ENCODE measurements around the gene ENPP6. TPM values are rescaled to one million over a fixed set of nuclear protein-coding genes. Genes with fewer than 3 reads are reported as not detected.

ENPP6 gene
- total RNA-seq: 1 to 10 TPM in 1 of 2 donors, under 1 TPM in 1; 0.82 to 2.2 TPM

DNA sequence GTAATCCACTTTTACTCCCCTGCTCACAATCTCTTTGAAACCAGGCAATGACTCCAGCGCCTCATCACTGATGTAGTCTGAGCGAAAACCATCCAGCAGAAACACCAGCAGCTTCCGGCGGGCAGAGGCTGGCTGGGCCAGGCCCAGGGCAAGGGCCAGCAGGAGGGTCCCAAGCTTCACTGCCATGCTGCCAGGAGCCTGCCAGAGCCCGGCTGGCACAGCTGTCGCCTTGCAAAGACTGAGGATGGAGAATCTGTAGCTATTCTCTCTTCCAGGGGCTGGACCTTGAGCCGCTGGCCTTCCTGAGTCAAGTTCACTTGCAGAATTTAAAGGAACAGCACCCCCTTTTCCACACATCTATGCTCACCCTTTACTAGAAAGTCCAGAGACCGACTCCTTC lies at the start of gene ENPP6:
Gene ENPP6, minus strand, starts transcription at position 240 of the 400 bp plus-strand sequence. Its CDS starts 54 bp downstream, at position 186.
- peaks cover 12% of the 10 kb centered on the region for H3K27me3 Mint-ChIP-seq
- no peak for ATAC-seq (replicated peaks)
- no peaks in the 10 kb centered on the region for H3K36me3 Mint-ChIP-seq (ENCODE audit: low read depth)
- H3K4me3 Mint-ChIP-seq: no peak within 1 kb of the TSS
- H3K27ac Mint-ChIP-seq: no peak within 1 kb of the TSS
- H3K9me3 Mint-ChIP-seq: no peaks in the 10 kb centered on the region
- peaks cover 4% of the 10 kb centered on the region for H3K4me1 Mint-ChIP-seq

DNA sequence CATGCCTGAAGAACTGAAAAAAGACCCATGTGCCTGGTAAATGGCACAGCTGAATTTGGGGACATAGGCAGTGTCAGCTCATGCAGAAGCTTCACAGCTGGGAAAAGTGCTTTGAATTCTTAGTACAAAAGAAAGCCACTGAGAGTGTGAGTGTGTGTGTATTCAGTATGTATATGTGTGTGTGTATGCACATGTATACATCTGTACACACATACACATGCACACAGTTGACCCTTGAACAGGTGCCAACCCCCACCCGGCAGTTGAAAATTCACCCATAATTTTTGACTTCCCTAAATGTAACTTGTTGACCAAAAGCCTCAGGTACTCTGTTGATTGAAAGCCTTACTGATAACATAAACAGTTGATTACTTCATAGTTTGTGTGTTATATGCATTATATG lies 49.5 kb upstream of the ENPP6 start:
- no peaks in the 10 kb centered on the region for H3K36me3 Mint-ChIP-seq (ENCODE audit: low read depth)
- no peaks in the 10 kb centered on the region for H3K27me3 Mint-ChIP-seq
- peak overlapping the region; percentile 92 for H3K27ac Mint-ChIP-seq
- no peak for ATAC-seq (replicated peaks)
- peak overlapping the region; percentile 83 for H3K4me3 Mint-ChIP-seq
- H3K9me3 Mint-ChIP-seq: no peaks in the 10 kb centered on the region
- peaks cover 55% of the 10 kb centered on the region for H3K4me1 Mint-ChIP-seq

DNA sequence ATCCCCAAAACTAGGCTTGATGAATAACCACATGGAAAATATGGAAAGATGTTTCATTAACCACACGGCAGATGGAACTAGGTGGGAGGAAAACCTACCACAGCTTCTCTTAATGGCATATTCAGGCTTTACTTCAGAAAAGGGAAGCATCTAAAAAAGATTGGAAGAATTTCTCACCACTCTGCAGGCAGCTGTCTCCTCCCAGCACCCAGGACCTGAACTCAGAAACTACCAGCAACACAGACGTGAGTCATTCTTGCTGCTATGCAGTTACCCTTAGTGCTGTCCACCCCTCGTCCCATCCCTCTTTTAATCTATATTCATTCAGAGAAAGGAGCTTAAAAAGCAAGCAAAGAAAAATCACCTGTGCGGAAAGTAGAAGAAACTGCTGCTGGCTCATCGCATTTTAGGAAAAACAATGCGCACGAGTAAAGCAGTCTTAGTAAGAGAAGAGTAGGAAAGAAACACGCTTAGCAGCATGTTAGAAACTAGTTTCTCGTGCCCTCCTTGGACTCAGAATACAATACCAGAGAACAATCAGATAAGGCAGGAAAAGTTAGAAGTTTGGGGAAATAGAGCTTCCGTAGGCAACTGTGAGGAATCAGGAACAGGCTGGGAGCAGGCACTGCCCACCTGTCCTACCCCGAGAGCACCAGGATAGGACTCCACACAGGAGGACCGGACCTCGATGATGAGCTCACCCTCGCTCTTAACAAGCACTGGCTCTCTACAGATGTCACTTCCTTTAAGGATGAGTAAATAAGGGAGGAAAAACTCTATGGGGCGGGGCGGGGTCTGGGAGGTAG lies 48.1 kb upstream of the ENPP6 start:
- Mint-ChIP-seq H3K4me3 (peak overlapping the region; percentile 83), H3K36me3 (ENCODE audit: low read depth) (no peaks in the 10 kb centered on the region), H3K4me1 (peaks cover 54% of the 10 kb centered on the region), H3K27me3 (no peaks in the 10 kb centered on the region), H3K9me3 (no peaks in the 10 kb centered on the region), H3K27ac (peak overlapping the region; percentile 80)
- ATAC-seq (replicated peaks): peak; percentile 30

DNA sequence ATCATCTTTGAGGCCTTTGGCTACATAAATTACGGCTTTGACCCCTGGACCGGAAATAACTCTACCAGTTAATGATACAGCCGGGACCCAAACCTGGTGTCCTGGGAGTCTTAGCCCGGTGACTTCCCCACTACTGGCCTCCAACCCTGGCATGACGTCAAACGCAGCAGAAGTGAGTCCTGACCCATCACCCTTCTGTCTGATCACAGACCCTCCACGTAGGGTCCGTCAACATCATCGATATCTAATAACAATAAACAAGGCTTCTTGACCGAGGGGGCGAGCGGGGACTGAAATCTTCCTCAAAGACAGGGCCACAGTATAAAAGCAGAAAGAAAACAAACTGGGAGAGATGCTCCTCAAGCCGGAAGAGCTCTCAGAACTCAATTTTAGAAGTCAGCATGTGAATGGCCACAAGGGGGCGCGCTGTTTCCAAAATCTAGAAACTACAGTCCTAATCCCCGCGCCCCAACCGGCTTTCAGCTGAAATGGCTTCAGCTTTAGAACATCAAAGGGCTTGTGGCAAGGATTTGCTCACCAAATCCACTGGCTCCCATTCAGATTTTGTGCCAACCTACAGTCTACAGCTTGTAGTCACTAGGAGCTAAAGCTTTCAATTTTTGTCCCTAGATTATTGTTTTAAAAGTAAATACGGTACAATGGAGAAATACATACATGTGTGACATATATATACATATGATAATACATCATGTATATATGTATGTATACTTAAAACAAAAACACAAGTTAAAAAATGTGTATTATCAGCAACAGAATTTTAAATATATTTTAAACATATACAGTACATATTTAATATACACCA lies 46.4 kb upstream of the ENPP6 start:
- peak; percentile 38 for ATAC-seq (replicated peaks)
- Mint-ChIP-seq H3K36me3 (ENCODE audit: low read depth) (no peaks in the 10 kb centered on the region), H3K27ac (peak overlapping the region; percentile 77), H3K4me1 (peaks cover 41% of the 10 kb centered on the region), H3K4me3 (peak overlapping the region; percentile 41), H3K27me3 (no peaks in the 10 kb centered on the region), H3K9me3 (no peaks in the 10 kb centered on the region)

DNA sequence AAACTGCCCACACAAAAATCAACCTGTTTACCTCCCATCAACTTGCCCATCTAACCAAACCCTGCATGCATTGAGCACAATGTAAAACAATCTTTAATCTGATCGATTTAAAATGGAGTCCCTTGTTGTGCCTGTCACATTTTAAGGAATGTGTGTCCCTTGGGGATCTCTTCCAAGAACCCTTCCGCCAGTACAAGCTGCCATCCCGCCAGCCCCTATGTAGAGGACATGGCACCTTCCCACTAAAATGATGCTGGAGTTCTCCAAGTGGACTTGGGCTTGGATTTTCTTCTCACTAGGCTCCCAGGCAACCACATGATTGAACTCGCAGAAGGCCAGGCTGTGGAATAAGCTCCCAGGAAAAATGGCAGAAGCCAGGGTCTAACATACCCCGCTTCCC lies 45.8 kb upstream of the ENPP6 start:
- ATAC-seq (replicated peaks): no peak
- Mint-ChIP-seq H3K36me3 (ENCODE audit: low read depth) (no peaks in the 10 kb centered on the region), H3K9me3 (no peaks in the 10 kb centered on the region), H3K4me1 (peaks cover 35% of the 10 kb centered on the region), H3K4me3 (no peak overlapping the region), H3K27ac (peak overlapping the region; percentile 77), H3K27me3 (no peaks in the 10 kb centered on the region)

DNA sequence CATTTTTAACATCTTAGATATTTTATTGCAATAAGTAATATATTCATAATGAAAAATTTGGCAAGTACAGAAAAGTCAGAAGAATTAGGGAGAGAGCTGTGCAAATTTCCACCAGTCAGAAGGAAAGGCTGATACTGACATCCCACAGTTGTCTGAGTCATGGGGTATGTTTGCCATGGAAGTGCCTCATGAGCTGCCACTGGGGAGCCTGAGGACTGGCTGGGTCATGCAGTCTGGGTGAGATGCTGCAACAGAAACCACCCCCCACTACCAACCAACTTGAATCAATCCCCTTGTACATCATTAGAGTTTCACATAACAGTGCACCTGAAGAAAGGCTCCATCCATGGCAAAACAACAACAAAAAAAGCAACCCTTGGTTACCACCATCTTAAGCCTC lies 45.2 kb upstream of the ENPP6 start:
- no peaks in the 10 kb centered on the region for H3K27me3 Mint-ChIP-seq
- H3K36me3 Mint-ChIP-seq (ENCODE audit: low read depth): no peaks in the 10 kb centered on the region
- H3K9me3 Mint-ChIP-seq: no peaks in the 10 kb centered on the region
- peaks cover 33% of the 10 kb centered on the region for H3K4me1 Mint-ChIP-seq
- H3K27ac Mint-ChIP-seq: peak overlapping the region; percentile 38
- no peak overlapping the region for H3K4me3 Mint-ChIP-seq
- ATAC-seq (replicated peaks): peak; percentile 37

DNA sequence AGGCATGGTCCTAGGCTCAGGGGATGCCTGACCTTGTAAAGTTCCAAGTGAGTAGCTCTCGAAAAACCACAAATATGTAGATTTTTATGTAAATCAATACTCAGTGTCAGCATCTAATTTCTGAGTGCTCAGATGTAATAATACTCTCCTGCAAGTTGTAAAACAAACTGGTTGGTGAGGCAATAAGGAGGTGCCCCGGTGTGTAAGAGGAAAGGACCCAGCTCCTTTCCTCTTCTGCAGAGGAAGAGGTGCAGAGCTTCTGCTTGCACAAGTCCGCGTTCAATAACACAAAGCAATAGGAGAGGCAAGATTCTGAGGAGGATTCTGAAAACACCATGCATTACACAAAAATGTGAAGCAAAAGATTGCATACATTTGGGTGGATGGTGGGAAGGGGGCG lies 43.6 kb upstream of the ENPP6 start:
- H3K9me3 Mint-ChIP-seq: no peaks in the 10 kb centered on the region
- no peaks in the 10 kb centered on the region for H3K27me3 Mint-ChIP-seq
- peaks cover 23% of the 10 kb centered on the region for H3K4me1 Mint-ChIP-seq
- no peak overlapping the region for H3K27ac Mint-ChIP-seq
- no peaks in the 10 kb centered on the region for H3K36me3 Mint-ChIP-seq (ENCODE audit: low read depth)
- H3K4me3 Mint-ChIP-seq: no peak overlapping the region
- ATAC-seq (replicated peaks): no peak

DNA sequence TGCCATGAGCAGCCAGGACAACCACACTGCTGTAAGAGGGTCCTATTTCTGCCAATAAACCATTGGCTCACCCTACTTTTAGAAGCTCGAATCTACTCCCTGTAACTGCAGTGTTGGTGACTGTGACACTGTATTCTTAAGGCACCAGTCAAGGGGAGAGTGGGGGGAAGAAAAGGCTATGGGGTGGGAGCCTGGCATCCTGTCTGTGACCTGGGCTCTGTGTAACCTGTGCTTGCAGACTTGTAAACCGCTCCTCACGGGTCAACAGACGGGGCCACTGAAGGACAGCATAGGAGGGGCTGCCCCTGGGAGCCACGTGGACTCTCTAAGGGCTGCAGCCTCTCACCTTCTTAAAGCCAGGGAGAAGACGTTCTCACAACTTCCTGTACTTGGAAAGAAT lies 42.2 kb upstream of the ENPP6 start:
- peaks cover 11% of the 10 kb centered on the region for H3K4me1 Mint-ChIP-seq
- no peak overlapping the region for H3K27ac Mint-ChIP-seq
- H3K36me3 Mint-ChIP-seq (ENCODE audit: low read depth): no peaks in the 10 kb centered on the region
- no peaks in the 10 kb centered on the region for H3K27me3 Mint-ChIP-seq
- no peak for ATAC-seq (replicated peaks)
- H3K9me3 Mint-ChIP-seq: no peaks in the 10 kb centered on the region
- no peak overlapping the region for H3K4me3 Mint-ChIP-seq

DNA sequence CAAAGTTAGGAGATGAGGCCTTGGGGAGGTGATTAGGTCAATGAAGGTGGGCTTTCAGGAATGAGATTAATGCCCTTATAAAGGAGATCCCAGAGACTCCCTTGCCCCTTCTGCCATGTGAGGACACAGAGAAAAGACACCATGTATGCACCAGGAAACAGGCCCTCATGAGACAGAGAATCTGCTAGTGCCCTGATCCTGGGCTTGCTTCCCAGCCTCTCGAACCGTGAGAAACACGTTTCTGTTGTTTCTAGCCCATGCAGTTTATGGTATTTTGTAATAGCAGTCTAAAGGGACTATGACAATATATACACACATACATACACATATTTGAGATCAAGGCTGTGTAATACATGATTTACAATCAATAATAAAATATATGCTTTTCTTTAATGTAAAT lies 41.4 kb upstream of the ENPP6 start:
- Mint-ChIP-seq H3K27me3 (no peaks in the 10 kb centered on the region), H3K27ac (no peak overlapping the region), H3K9me3 (no peaks in the 10 kb centered on the region), H3K4me3 (no peak overlapping the region), H3K4me1 (peaks cover 9% of the 10 kb centered on the region), H3K36me3 (ENCODE audit: low read depth) (no peaks in the 10 kb centered on the region)
- no peak for ATAC-seq (replicated peaks)

DNA sequence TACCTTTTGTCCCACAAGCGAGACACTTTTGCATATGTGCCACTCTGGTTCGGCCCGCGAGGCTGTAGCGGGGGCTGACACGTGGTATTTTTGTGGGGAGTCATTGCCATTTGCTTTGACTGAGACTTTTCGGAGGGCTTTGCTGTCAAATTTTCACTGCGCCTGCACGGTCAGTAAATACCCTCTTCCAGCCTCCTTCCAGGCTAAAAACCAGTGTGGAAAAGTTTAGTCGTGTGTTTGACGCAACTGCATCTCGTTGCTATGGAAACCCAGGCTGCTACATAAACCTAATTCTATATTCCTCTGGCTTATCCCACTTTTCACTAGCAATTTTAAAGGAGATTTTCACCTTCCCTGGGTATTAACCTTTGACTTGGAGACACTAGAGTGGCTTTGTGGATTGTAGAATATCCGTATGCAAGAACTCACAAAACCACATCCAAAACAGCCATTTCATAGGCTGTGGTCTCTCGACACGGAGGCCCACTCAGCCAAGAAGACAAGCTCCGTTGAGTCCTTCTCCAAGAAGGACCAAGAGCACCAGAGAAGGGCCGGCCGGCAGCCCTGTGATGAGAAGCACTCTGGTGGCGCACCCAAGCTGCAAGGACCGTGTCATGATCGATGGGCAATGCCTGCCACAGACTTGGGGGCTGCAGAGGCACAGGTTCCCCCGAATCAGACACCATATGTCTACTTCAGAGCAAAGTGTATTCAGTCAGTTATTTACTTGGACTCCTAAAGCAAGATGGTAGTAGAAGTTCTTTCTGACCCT lies 38.4 kb upstream of the ENPP6 start:
- Mint-ChIP-seq H3K4me1 (peaks cover 9% of the 10 kb centered on the region), H3K4me3 (no peak overlapping the region), H3K27ac (no peak overlapping the region), H3K27me3 (no peaks in the 10 kb centered on the region), H3K36me3 (ENCODE audit: low read depth) (no peaks in the 10 kb centered on the region), H3K9me3 (no peaks in the 10 kb centered on the region)
- ATAC-seq (replicated peaks): no peak

DNA sequence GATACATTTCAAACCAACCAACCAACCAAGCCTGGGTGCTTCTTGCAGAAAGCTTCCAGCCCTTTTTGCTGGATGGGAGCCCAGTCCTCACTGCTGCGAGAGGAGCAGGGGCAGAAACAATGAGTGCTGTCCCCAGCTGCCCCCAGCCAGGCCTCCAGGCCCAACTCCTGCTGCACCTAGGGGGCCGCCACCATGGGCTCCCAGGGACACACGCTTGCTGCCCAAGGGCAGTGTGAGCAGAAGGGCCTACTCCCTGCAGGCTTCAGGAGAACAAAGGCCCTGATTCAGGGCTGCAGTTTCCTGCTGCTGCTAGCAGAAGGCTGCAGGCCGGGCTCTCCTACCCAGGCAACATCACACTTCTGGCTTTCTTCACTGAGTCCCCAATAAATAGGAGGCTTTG lies 37.7 kb upstream of the ENPP6 start:
- no peak overlapping the region for H3K27ac Mint-ChIP-seq
- peaks cover 13% of the 10 kb centered on the region for H3K4me1 Mint-ChIP-seq
- no peak overlapping the region for H3K4me3 Mint-ChIP-seq
- no peak for ATAC-seq (replicated peaks)
- no peaks in the 10 kb centered on the region for H3K36me3 Mint-ChIP-seq (ENCODE audit: low read depth)
- H3K27me3 Mint-ChIP-seq: no peaks in the 10 kb centered on the region
- no peaks in the 10 kb centered on the region for H3K9me3 Mint-ChIP-seq

DNA sequence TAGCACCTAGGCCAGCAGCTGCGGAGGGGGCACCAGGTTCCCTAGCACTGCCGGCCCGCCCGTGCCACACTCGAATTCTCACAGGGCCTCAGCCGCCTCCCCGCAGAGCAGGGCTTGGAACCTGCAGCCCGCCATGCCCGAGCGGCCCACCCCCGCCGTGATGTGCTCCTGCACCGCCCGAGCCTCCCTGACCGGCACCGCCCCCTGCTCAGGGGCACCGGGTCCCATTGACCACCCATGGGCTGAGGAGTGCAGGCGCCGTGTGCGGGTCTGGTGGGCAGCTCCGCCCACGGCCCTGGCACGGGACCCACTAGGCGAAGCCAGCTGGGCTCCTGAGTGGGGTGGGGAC lies 35.4 kb upstream of the ENPP6 start:
- Mint-ChIP-seq H3K4me3 (no peak overlapping the region), H3K27me3 (peaks cover 2% of the 10 kb centered on the region), H3K9me3 (no peaks in the 10 kb centered on the region), H3K27ac (no peak overlapping the region), H3K4me1 (peaks cover 13% of the 10 kb centered on the region), H3K36me3 (ENCODE audit: low read depth) (no peaks in the 10 kb centered on the region)
- no peak for ATAC-seq (replicated peaks)

DNA sequence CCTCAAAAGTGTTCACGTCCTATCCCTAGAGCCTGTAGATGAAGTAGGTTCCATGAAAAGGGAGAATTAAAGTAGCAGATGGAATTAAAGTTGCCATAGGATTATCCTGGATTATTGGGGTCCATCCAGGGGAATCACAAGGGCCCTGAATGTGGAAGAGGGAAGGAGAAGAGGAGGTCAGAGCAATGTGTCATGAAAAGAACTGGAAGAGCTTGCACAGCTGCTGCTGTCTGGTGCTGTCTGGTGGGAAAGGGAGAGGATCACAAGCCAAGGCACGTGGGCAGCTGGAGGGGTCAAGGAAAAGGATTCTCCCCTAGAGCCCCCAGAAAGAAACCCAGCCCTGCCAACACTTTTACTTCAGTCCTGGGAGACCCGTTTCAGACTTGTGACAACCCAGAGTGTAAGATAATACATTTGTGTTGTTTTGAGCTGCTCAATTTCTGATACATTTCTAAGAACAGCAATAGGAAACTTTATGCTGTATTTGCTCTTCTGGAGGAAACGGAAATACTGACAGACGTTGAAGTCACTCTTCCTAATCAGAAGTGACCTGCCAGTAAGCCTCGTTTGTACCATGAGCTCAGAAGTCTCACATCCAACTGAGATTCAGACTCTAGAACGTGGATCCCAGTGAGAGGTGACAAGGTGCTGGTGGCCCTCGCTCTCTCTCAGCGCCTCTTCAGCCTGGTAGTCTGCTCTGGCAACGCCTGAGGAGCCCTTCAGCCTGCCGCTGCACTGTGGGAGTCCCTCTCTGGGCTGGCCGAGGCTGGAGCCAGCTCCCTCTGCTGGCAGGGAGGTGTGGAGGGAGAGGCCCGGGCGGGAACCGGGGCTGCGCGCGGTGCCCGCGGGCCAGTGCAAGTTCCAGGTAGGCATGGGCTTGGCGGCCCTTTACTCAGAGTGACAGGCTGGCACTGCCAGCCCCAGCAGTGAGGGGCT lies 34.7 kb upstream of the ENPP6 start:
- no peak overlapping the region for H3K4me3 Mint-ChIP-seq
- no peaks in the 10 kb centered on the region for H3K9me3 Mint-ChIP-seq
- peaks cover 4% of the 10 kb centered on the region for H3K27me3 Mint-ChIP-seq
- H3K27ac Mint-ChIP-seq: peak overlapping the region; percentile 12
- no peaks in the 10 kb centered on the region for H3K36me3 Mint-ChIP-seq (ENCODE audit: low read depth)
- peak; percentile 47 for ATAC-seq (replicated peaks)
- H3K4me1 Mint-ChIP-seq: peaks cover 13% of the 10 kb centered on the region

DNA sequence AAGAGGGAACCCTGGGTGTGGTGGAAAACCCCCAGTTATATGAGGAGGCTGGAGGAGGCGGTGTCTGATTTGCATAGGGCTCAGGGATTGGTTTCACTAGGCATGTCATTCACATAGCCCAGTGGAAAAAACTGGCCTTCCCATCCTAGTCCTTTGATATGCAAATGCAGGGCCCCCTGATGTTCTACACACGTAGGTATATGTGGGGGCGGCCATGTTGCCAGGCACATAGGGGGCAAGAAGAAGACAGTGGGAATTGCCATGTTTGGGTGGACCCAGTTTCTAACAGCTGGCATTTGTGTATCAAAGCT lies 34.0 kb upstream of the ENPP6 start:
- ATAC-seq (replicated peaks): peak; percentile 23
- H3K9me3 Mint-ChIP-seq: no peaks in the 10 kb centered on the region
- H3K4me1 Mint-ChIP-seq: peaks cover 13% of the 10 kb centered on the region
- peak overlapping the region; percentile 41 for H3K27ac Mint-ChIP-seq
- no peaks in the 10 kb centered on the region for H3K36me3 Mint-ChIP-seq (ENCODE audit: low read depth)
- peaks cover 4% of the 10 kb centered on the region for H3K27me3 Mint-ChIP-seq
- H3K4me3 Mint-ChIP-seq: peak overlapping the region; percentile 47

Measured in activated T-helper 17 cell treated with anti-CD3 and anti-CD28 coated beads, Interleukin-2, amount 50 U/mL, for 72 hours (primary cell).